Keratinocyte (primary cell): ENCODE results near the gene WNT3. TPM values are rescaled to one million over a fixed set of nuclear protein-coding genes. Genes with fewer than 3 reads are reported as not detected.

Source experiments
- DNase-seq: peaks from one replicate; pipeline ENCODE4 v3.0.0-alpha.2; 2011; ENCODE audit warnings: low read depth, missing footprints, low spot score
- FAIRE-seq: peaks from 2 replicates; lab custom pipeline; 2011; peaks lifted over from hg19 to GRCh38; lab: Jason Lieb, UNC
- H2AFZ ChIP-seq: 2 replicates; pipeline ENCODE4 v1.6.0; 2012; ENCODE audit warnings: low read length, control low read depth, inconsistent platforms; ENCODE audit not compliant: control insufficient read depth
- H3K27ac ChIP-seq: 2 replicates; pipeline ENCODE4 v1.5.1; 2011; ENCODE audit warnings: low read length; ENCODE audit not compliant: control insufficient read depth, insufficient read depth
- H3K27me3 ChIP-seq: 3 replicates; pipeline ENCODE4 v1.6.0; 2011; ENCODE audit warnings: low read length; ENCODE audit not compliant: control insufficient read depth, insufficient read depth; ENCODE audit errors: extremely low read depth
- H3K36me3 ChIP-seq, 2 experiments: 2 replicates in 1 of 2; 3 replicates in 1 of 2; pipeline ENCODE4 v1.5.1; 2011; ENCODE audit warnings: low read length in 2 of 2, mild to moderate bottlenecking in 1 of 2; ENCODE audit not compliant: control insufficient read depth in 2 of 2, insufficient read depth in 2 of 2; ENCODE audit errors: extremely low read depth in 1 of 2
- H3K4me1 ChIP-seq: 3 replicates; pipeline ENCODE4 v1.5.1; 2011; ENCODE audit warnings: low read length; ENCODE audit not compliant: control insufficient read depth, insufficient read depth; ENCODE audit errors: extremely low read depth
- H3K4me2 ChIP-seq: 3 replicates; pipeline ENCODE4 v1.6.0; 2011; ENCODE audit warnings: low read depth, low read length; ENCODE audit not compliant: control insufficient read depth, insufficient read depth; ENCODE audit errors: extremely low read depth
- H3K4me3 ChIP-seq, 3 experiments: fragments of 200-600 bp in 1 of 3; sonication (generic) in 1 of 3; 2 replicates in 2 of 3; 3 replicates in 1 of 3; pipeline ENCODE4 v1.5.1; 2011 to 2016; ENCODE audit warnings: low read length in 3 of 3, mild to moderate bottlenecking in 3 of 3, control low read depth in 2 of 3, inconsistent platforms in 1 of 3, low read depth in 1 of 3, mixed read lengths in 1 of 3, mixed run types in 1 of 3, moderate library complexity in 1 of 3; ENCODE audit not compliant: control insufficient read depth in 2 of 3, insufficient read depth in 2 of 3; ENCODE audit errors: extremely low read depth in 1 of 3
- H3K79me2 ChIP-seq: 2 replicates; pipeline ENCODE4 v1.6.0; 2012; ENCODE audit warnings: low read length; ENCODE audit not compliant: control insufficient read depth, insufficient read depth
- H3K9ac ChIP-seq: 3 replicates; pipeline ENCODE4 v1.6.0; 2011; ENCODE audit warnings: low read length; ENCODE audit not compliant: control insufficient read depth, insufficient read depth; ENCODE audit errors: extremely low read depth
- H3K9me1 ChIP-seq: 3 replicates; pipeline ENCODE4 v1.6.0; 2011; ENCODE audit warnings: low read length; ENCODE audit not compliant: control insufficient read depth, insufficient read depth; ENCODE audit errors: extremely low read depth
- H3K9me3 ChIP-seq: 2 replicates; pipeline ENCODE4 v1.5.1; 2012; ENCODE audit warnings: low read depth, low read length; ENCODE audit not compliant: control insufficient read depth
- H4K20me1 ChIP-seq: 3 replicates; pipeline ENCODE4 v1.6.0; 2011; ENCODE audit warnings: low read length; ENCODE audit not compliant: control insufficient read depth, insufficient read depth; ENCODE audit errors: extremely low read depth
- EZH2 ChIP-seq: IDR thresholded peaks from one replicate; pipeline ENCODE4 v1.6.1; 2012; ENCODE audit warnings: inconsistent platforms, mild to moderate bottlenecking, low read length, moderate library complexity
- dilution Hi-C: fragments of 300-500 bp; cut with MboI; formaldehyde crosslinking; loops from one replicate; pipeline ENCODE4 v1.7.0; 2020; ENCODE audit warnings: low sequenced_read_pairs; ENCODE audit not compliant: extremely low pct_ligation_motif_present
- polyA plus RNA-seq, 5 experiments: library from polyadenylated mRNA; depleted of rRNA in 3 of 5; stranded (reverse) in 3 of 5; stranded (forward) in 1 of 5; unstranded in 1 of 5; fragments of >200 nt; gene quantifications; 1 replicate in 1 of 5; 2 replicates in 3 of 5; 3 replicates in 1 of 5; pipeline versions ENCODE4 v1.2.1 to v1.2.3, GENCODE V29; 2011 to 2012; ENCODE audit warnings: missing spikeins in 2 of 5, low read depth in 1 of 5, low replicate concordance in 1 of 5
- TF ChIP-seq, protein P1 (sequence below), 3 experiments: IDR thresholded peaks in 1 of 3; conservative IDR thresholded peaks in 1 of 3; optimal IDR thresholded peaks in 1 of 3; 2 replicates in 2 of 3; 3 replicates in 1 of 3; pipeline versions ENCODE3 to v1.5.1; 2011; ENCODE audit warnings: low read length in 3 of 3, mild to moderate bottlenecking in 3 of 3, moderate library complexity in 2 of 3, control low read depth in 1 of 3, inconsistent platforms in 1 of 3; ENCODE audit not compliant: insufficient read depth in 2 of 3; ENCODE audit errors: extremely low read depth in 1 of 3

WNT3 gene
- polyA plus RNA-seq, 1 donor (not counting 4 experiments of a cell fraction or from before 2014, with no cell fraction given), result 1.9 TPM

DNA sequence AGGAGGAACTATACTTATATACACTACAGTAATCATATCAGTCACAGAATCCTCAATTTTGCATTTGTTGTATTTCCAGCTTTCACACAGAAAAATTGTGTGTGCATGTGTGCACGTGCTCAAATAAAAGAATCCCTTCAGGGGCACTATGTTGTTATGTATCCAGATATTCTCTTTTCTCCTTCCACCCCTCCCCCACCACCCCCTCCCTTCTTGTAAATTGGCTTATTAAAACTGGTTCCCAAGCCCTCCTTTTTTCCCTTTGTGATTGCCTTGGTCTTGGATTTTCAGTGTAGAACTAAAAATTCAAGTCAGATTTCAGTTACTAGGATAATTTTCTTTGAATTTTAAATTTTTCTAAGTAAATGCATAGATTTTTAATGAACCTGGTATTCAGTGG lies 86.3 kb downstream of the WNT3 start:
- dilution Hi-C loops, result no loop called here
- peaks cover 3% of the 10 kb centered on the region for H3K9me1 ChIP-seq
- H2AFZ ChIP-seq, result no peak overlapping the region
- TF ChIP-seq EZH2, result no peak
- TF ChIP-seq, protein P1, sequence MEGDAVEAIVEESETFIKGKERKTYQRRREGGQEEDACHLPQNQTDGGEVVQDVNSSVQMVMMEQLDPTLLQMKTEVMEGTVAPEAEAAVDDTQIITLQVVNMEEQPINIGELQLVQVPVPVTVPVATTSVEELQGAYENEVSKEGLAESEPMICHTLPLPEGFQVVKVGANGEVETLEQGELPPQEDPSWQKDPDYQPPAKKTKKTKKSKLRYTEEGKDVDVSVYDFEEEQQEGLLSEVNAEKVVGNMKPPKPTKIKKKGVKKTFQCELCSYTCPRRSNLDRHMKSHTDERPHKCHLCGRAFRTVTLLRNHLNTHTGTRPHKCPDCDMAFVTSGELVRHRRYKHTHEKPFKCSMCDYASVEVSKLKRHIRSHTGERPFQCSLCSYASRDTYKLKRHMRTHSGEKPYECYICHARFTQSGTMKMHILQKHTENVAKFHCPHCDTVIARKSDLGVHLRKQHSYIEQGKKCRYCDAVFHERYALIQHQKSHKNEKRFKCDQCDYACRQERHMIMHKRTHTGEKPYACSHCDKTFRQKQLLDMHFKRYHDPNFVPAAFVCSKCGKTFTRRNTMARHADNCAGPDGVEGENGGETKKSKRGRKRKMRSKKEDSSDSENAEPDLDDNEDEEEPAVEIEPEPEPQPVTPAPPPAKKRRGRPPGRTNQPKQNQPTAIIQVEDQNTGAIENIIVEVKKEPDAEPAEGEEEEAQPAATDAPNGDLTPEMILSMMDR (optimal IDR thresholded peaks at IDR 0.05 in 1 of 3, IDR thresholded peaks at IDR 0.05 in 1 of 3, conservative IDR thresholded peaks at IDR 0.05 in 1 of 3; ENCODE audit: extremely low read depth in 1 of 3, insufficient read depth in 2 of 3, low read length in 3 of 3), result no peak
- H3K79me2 ChIP-seq, result no peaks in the 10 kb centered on the region
- H3K27me3 ChIP-seq, result no peaks in the 10 kb centered on the region
- DNase-seq (no peak), FAIRE-seq (no peak)
- H3K4me2 ChIP-seq, result no peak overlapping the region
- peaks cover 71% of the 10 kb centered on the region for H3K4me1 ChIP-seq
- no peaks in the 10 kb centered on the region for H4K20me1 ChIP-seq
- H3K36me3 ChIP-seq, result peaks cover 0 to 7% of the 10 kb centered on the region in 2 experiments
- H3K27ac ChIP-seq, result no peak overlapping the region
- H3K9me3 ChIP-seq, result no peaks in the 10 kb centered on the region
- H3K9ac ChIP-seq, result no peak overlapping the region
- no peak overlapping the region for H3K4me3 ChIP-seq

DNA sequence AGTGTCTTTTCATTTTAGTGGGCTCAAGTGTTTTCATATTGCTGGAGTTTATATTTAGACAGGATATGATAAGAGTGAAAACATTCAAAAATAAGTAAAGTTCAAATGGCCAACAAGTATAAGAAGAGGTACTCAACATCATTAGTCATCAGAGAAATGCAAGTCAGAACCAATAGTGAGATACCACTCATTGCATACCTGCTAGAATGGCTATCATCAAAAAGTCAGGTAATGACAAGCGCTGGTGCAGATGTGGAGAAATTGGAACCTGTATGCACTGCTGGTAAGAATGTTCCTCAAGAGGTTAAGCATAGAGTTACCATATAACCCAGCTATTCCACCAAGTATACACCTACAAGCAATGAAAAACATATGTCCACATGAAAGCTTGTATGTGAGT lies 87.8 kb downstream of the WNT3 start:
- H3K79me2 ChIP-seq, result no peaks in the 10 kb centered on the region
- H3K4me1 ChIP-seq, result peaks cover 86% of the 10 kb centered on the region
- FAIRE-seq, result peak; percentile 99
- no peak overlapping the region for H2AFZ ChIP-seq
- no peak overlapping the region for H3K9ac ChIP-seq
- H3K9me3 ChIP-seq, result no peaks in the 10 kb centered on the region
- TF ChIP-seq, protein P1 (optimal IDR thresholded peaks at IDR 0.05 in 1 of 3, IDR thresholded peaks at IDR 0.05 in 1 of 3, conservative IDR thresholded peaks at IDR 0.05 in 1 of 3; ENCODE audit: extremely low read depth in 1 of 3, insufficient read depth in 2 of 3, low read length in 3 of 3), result no peak
- no peak for TF ChIP-seq EZH2
- dilution Hi-C loops, result no loop called here
- H3K36me3 ChIP-seq, result peaks cover 0 to 7% of the 10 kb centered on the region in 2 experiments
- H3K4me2 ChIP-seq, result peak overlapping the region; percentile 59
- peak overlapping the region; percentile 70 for H3K27ac ChIP-seq
- no peak overlapping the region for H3K4me3 ChIP-seq
- peaks cover 3% of the 10 kb centered on the region for H3K9me1 ChIP-seq
- no peaks in the 10 kb centered on the region for H4K20me1 ChIP-seq
- no peaks in the 10 kb centered on the region for H3K27me3 ChIP-seq
- no peak for DNase-seq
